ENCODE results near the gene SLC36A4. TPM values are rescaled to one million over a fixed set of nuclear protein-coding genes. Genes with fewer than 3 reads are reported as not detected.

Gene SLC36A4
- total RNA-seq, 1 experiment from 2014 or later = 21.1 TPM

GRCh38 chr11:93219440-93219839, 21.6 kb upstream of the SLC36A4 start:
- ATAC-seq (no peak), DNase-seq (ENCODE audit: low read depth, low spot score) (no peak)
- Histone ChIP-seq H3K9me2 (ENCODE audit: insufficient read depth) (no peaks in the 10 kb centered on the region), H3K4me1 (ENCODE audit: control insufficient read depth in 1 of 2, insufficient read depth in 2 of 2, low read length in 2 of 2) (peaks cover 0 to 5% of the 10 kb centered on the region in 2 experiments; a peak in 1 of 4 replicates), H3K4me2 (ENCODE audit: low read length) (no peak overlapping the region), H3K27me3 (ENCODE audit: insufficient read depth, low read length) (no peaks in the 10 kb centered on the region), H3K9me3 (ENCODE audit: control insufficient read depth in 1 of 2, insufficient read depth in 1 of 2, low read depth in 1 of 2, low read length in 2 of 2) (no peaks in the 10 kb centered on the region), H4K20me1 (ENCODE audit: insufficient read depth) (no peaks in the 10 kb centered on the region), H2AFZ (ENCODE audit: low read depth, low read length, poor library complexity, severe bottlenecking) (no peak overlapping the region), H3K4me3 (replicated peaks in 1 of 2; ENCODE audit: low read depth in 1 of 2, low read length in 2 of 2) (no peak overlapping the region), H3K36me3 (ENCODE audit: control insufficient read depth in 1 of 2, insufficient read depth in 2 of 2, low read length in 2 of 2) (no peaks in the 10 kb centered on the region), H3K79me2 (ENCODE audit: insufficient read depth, low read length) (no peaks in the 10 kb centered on the region), H3K27ac (ENCODE audit: low read depth, low read length) (no peak overlapping the region), H3K9ac (ENCODE audit: low read length) (no peak overlapping the region)
- CTCF ChIA-PET = interaction anchor here (0.9 kb wide), 1 partner anchor 278 kb away, joined by 4 read pairs; no protein-coding TSS in a partner anchor
- TF ChIP-seq CTCF (IDR thresholded peaks at IDR 0.05 in 2 of 3, conservative IDR thresholded peaks at IDR 0.05 in 1 of 3; ENCODE audit: borderline replicate concordance in 1 of 3, insufficient read depth in 1 of 3, low read depth in 2 of 3, low read length in 2 of 3) (no peak), EZH2 (IDR thresholded peaks at IDR 0.05) (no peak), POLR2AphosphoS5 (IDR thresholded peaks at IDR 0.05; ENCODE audit: low read depth, low read length) (no peak), SP1 (IDR thresholded peaks at IDR 0.05; ENCODE audit: low read depth) (no peak), REST (IDR thresholded peaks at IDR 0.05; ENCODE audit: low read depth) (no peak), POLR2A (IDR thresholded peaks at IDR 0.05; ENCODE audit: borderline replicate concordance, extremely low read depth, insufficient read depth, insufficient read length) (no peak), ATF3 (IDR thresholded peaks at IDR 0.05) (no peak), ZNF274 (IDR thresholded peaks at IDR 0.05; ENCODE audit: low read depth, low read length) (no peak), TCF7L2 (IDR thresholded peaks at IDR 0.05; ENCODE audit: borderline replicate concordance, extremely low read depth, insufficient read depth, insufficient read length) (no peak), CBX3 (IDR thresholded peaks at IDR 0.05; ENCODE audit: low read depth) (no peak), ZFX (IDR thresholded peaks at IDR 0.05) (no peak), ZBTB33 (IDR thresholded peaks at IDR 0.05; ENCODE audit: extremely low read depth, insufficient replicate concordance, low read length) (no peak), SRF (IDR thresholded peaks at IDR 0.05; ENCODE audit: low read depth) (no peak), MAX (IDR thresholded peaks at IDR 0.05) (no peak)
- RAD21 ChIA-PET (ENCODE audit: low non-redundant PET in 1 of 2, low total read pairs in 2 of 2, uncharacterized antibody in 2 of 2, unreplicated experiment in 2 of 2) = no interaction called here
- no TSS peak for BruUV-seq (replicated peaks)
- intact Hi-C loops (cut with micrococcal nuclease) = no loop called here
- POLR2A ChIA-PET = no interaction called here
